Activated CD4-positive, alpha-beta T cell treated with anti-CD3 and anti-CD28 coated beads for 48 hours (primary cell): ENCODE data around the gene H19.

Experiments used
- DNase-seq: peaks from one replicate; pipeline ENCODE4 v3.0.0-alpha.2; 2020

H19 gene

DNA sequence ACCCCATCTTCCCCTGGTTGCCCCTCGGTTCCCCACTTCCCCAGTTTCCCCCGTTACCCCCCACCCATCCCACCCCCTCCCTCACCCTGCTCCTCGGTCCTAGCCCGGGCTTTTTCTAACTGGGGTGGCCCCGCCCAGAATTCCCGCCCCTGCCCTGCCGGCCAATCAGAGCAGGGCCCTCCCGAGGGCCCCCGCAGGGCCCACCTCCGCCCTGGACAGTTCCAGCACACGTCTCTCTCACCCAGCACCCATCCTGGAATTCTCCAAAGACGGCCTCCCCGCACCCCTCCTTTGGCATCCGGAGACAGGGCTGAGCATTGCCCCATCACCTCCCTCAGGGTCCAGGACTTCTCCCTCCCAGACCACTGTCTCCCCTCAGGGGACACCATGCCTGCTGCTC is at the start of gene H19:
H19 (minus strand) TSS at position 88 of the 400 bp plus-strand sequence.
- no peak for DNase-seq

DNA sequence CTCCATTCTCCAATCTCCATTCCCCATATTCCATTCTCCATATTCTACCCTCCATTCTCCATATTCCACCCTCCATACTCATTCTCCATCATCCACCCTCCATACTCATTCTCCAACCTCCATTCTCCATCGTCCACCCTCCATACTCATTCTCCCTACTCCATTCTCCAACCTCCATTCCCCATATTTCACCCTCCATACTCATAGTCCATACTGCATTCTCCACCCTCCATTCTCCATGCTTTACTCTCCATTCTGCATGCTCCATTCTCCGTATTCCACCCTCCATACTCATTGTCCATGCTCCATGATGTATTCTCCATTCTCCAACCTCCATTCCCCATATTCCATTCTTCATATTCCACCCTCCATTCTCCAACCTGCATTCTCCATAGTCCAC is 44.3 kb upstream of the H19 start:
- no peak for DNase-seq

DNA sequence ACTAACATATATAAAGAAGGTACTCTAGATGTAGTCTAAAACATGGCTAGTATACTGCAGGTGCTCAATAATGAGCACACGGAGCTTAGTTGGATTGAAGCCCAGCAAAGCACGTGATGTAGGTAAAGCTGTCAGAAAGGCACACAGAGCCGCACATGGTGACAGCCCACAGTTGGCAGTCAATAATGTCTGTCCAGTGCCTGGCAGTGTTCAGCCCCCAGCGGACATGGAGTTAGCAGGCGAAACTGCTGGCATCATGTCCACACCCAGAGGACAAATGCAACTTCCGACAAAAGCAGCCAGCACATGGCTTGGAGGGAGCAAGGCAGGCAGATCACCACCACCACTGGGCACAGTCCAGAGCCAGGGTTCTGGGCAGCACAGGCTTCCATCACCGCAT is 43.5 kb upstream of the H19 start:
- DNase-seq = no peak

DNA sequence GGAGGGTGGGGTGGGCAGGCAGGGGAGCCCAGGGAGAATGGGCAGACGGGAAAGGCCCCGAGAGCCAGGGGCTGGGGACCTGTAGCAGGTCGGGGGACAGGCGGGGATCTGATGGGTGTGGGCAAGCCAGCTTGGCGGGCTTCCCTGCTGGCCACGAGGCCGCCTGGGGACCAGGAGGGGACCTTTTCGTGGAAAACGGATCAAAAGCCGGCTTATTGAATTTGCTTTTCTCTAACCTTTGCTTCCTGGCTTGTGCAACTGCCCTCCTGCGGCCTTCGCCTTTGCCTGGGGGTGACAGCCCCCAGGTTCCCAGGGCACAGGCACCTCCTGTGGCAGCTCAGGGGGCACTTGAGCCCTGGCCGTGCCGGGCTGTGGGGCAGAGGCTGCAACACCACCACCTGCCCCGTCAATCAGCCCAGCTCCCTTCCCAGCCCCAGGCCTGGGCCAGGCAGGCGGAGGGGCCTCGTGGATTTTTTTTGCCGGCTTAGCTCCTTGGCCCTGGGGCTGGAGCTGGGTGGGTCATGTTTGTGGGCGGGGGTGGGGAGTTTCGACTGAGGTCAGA is 41.6 kb upstream of the H19 start:
- no peak for DNase-seq

DNA sequence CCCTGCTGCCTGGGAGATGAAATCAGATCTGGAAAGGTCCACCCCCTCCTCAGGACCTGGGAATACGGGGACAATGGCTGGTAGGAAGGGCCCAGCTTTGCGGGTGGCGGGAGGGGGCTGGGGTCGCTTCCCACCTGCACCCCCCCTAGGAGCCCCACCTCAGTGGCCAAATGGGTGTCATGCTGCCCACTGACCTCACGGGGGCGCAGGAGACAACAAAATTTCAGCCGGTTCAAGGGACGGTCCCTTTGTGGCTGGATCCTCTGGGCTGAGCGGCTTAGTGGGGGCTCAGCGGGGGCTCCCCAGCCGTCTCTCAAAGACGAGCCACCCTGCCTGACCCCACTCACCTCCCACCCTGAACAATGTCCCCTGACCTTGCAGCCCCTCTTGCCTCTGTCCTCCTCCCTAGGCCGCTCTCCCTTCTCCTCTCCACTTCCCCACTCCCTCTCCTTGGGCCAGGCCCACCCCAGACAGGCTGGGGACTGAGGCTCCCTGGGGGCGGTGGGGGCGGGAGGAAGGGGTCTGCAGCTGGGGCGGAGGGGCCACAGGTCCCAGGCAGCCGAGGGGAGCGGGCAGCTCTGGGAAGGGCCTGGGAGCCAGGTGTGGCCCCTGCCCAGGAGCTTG is 39.3 kb upstream of the H19 start:
- no peak for DNase-seq

DNA sequence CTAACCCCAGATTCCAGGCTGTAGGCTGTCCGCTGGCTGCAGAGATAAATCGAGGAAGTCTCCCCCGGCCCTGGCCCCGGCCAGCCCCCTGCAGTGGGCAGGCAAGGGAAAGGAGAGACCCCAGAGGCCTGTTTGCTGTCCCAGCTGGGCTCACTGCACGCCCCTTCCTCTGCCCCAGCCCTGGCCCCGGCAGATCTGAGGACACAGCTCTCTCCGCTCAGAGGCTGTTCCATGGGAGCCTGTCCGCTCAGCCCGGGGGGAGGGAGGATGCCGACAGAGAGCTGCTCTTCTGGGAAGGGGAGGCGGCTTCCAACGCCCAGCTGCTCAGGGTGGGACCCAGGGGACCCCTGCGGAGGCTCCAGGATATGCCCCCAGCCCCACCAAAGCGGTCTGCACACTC is 37.7 kb upstream of the H19 start:
- no peak for DNase-seq

DNA sequence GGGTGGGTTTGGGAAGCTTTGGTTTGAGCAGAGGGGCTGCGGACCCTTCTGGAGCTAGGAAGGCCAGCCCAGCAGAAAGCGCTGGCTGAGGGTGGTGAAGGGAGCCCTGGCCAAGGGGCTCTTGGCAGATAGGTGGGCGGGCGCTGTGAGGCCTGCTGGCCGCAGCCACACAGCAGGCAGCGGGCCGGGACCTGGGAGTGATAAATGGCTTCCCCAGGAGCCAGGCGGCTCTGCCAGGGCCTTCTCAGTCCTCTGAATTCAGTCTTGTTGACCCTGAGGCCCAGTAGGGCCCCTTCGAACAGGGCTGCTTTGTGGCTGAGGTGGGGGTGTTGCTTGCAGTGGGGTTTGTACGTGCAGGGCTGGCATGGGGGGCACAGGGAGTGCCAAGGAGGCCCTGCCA is 33.4 kb upstream of the H19 start:
- no peak for DNase-seq

DNA sequence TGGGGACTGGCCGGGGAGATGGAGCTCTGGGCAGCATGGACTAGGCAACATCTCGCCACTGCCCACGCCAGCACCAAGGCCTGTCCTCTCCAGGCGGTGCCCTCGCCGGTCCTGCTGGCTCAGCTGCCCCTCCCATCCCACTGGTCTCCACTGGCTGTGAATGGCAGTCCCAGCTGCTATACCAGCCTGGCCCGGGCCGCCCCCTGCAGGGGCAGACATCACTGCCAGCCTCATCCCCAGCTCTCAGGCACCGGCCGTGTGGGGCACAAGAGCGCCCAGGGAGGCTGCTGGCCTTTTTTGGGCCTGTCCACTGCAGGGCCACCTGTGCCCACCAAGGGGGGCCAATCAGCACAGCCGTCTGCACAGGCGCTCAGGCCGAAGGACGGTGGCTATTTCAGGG is 30.1 kb upstream of the H19 start:
- DNase-seq = no peak

DNA sequence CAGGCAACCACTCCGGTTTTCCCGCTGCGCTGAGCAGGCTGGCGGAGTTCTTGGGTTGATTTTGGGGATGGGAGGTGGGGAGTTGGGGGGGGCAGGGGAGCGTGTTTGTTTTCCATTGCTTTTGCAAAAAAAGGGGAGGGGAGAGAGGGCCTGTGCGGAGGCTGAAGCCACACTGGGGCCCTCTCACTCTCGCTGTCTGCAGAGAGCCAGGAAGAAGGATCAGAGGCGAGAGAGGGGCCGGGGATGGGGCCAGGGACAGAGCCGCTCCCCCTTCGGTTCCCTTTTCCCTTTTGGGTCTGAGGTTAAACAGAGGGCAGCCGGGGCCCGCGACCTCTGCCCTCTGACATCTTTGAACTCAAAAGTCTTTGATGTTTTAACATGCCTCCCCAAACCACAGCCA is 17.4 kb upstream of the H19 start:
- DNase-seq = no peak

DNA sequence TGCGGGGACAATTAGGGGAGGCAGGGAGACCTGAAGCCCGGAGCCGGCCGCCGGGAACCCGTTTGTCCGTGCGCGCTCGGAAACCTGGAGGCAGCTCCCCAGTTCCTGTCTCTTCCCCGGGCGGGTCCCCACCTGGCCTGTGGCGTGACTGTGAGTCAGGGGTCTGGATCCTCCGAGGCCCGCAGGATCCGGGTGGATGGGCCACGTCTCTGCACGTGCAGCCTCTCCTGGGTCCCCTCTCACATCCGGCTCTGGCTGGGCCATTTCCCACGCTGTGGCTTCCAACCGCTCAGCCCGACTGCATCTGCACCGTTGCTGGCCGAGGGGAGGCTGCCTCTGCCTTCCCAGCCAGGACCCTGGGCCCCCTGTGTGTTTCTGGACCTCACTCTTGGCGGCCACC is 14.8 kb upstream of the H19 start:
- DNase-seq = no peak

DNA sequence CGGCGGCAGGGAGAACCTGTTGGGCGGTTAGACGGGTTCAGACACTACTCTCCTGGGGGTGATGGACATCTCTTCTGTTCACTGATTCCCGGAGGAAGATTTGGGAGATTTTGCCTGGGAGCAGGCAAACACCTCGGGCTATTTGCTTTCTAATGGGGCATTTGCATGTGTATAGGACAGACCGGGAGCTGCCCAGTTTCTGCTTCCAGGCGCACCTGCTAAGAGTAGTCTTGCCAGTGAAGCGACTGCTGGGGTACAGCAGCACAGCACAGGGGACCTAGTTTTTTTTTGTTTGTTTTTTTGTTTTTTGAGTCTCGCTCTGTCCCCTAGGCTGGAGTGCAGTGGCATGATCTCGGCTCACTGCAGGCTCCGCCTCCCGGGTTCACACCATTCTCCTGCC is 6.8 kb upstream of the H19 start:
- DNase-seq = no peak

DNA sequence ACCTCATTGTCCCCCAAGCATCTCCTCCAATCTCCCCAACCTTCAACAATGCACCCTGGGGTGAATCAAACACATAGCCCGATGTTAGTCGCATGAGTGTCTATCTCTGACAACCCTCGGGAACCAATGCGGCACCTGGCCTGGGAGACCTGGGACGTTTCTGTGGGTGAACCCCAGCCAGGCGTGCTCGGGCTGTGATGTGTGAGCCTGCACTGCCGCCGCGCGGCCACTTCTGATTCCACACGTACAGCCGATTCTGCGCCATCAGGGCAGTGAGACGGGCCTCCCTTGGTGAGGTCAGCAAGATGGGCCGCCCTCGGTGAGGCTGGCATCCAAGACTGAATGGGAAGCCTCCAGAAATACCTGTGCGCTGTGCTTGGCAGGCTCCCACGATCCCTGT is 5.2 kb upstream of the H19 start:
- DNase-seq = no peak

DNA sequence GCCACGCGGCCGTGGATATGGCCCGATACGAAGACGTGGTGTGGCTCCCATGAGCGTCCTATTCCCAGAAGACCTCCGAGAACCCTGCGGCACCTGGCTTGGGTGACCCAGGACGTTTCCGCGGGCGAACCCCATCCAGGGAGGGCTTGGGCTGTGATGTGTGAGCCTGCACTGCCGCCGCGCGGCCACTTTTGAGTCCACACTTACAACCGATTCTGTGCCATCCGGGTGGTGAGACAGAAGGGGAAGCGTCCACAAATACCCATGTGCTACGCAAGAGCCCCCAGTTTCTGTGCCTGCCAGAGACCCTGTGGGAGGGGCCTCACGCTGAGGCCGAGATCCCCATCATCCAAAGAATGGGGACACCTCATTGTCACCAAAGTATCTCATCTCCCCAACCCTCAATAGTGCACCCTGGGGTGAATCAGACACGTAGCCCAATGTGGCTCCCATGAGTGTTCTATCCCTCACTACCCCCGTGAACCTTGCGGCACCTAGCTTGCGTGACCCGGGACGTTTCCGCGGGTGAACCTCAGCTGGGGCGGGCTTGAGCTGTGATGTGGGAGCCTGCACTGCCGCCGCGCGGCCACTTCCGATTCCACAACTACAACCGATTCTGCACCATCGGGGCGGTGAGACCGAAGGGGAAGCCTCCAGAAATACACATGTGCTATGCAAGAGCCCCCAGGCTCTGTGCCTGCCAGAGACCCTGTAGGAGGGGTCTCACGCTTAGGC is 4.6 kb upstream of the H19 start:
- no peak for DNase-seq

DNA sequence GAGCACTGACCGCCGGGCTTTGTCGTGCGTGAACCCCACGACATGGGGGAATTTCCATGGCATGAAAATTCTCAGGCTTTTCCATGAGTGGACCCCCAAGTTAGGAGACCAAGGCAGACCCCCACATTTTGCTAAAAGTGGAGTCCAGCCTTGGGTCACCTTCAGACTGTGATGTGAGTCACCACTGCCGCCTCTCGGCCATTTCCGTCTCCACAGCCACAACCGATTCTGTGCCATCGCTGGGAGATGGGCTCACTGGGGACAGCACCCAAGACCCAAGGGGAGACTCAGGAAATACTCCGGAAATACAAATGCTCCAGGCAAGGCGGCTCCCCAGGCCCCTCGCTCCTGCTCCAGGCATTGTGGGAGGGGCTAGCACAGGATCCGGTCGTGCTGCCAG is 1.2 kb upstream of the H19 start:
- DNase-seq = no peak

DNA sequence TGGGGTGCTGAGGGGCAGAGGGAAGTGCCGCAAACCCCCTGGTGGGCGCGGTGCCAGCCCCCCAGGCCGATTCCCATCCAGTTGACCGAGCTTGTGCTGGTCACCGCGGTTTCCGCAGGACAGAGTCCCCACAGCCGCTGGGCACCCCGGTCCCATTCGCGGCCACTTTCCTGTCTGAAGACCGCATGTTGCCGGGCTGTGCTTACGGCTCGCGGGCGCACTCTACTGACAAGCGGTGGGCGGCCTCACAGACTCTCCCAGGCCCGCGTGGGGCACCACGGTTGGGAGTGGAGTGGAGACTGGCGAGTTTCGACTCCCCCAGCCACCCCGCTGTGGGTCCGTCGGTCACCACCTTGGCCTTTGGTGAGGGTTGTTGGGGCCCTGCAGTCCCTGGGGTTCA is 648 bp upstream of the H19 start:
- no peak for DNase-seq

DNA sequence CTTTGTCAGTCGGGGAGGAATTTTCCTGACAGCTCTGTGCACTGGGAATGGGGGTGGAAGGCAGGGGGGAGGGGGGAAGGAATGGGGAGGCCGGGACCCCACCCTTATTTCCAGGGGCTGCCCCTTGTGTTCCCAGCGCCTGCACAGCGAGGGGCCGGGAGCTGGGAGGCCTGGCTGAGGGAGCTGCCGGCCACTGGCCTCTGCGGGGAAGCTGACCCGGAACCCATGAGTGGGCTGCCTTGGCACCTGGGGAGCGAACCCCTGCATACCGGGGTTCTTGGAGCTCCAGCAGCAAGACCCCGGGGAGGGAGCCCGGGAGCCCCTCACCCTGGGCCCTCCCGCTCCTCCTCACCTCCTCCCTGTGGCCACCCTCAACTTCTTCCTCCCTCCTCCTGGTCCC is 3.5 kb downstream of the H19 start:
- DNase-seq = no peak

DNA sequence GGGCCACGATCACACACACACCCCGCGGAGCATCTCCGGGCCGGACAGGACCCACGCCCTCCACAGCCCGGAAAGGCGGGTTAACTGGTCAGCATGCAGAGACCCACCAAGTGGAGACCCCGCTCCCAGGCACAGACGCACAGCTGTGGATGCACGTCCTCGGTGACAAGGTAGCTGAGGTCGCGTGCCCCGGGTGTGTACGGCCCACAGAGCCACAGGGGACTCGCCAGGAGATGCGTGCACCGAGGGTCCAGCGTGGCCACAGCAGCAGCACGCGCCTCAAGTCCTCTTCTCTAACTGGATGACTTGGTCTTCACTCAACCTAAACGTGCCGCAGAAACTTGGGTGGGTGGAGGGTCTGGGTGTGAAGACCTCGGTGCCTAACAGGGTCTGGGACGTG is 5.5 kb downstream of the H19 start:
- no peak for DNase-seq

DNA sequence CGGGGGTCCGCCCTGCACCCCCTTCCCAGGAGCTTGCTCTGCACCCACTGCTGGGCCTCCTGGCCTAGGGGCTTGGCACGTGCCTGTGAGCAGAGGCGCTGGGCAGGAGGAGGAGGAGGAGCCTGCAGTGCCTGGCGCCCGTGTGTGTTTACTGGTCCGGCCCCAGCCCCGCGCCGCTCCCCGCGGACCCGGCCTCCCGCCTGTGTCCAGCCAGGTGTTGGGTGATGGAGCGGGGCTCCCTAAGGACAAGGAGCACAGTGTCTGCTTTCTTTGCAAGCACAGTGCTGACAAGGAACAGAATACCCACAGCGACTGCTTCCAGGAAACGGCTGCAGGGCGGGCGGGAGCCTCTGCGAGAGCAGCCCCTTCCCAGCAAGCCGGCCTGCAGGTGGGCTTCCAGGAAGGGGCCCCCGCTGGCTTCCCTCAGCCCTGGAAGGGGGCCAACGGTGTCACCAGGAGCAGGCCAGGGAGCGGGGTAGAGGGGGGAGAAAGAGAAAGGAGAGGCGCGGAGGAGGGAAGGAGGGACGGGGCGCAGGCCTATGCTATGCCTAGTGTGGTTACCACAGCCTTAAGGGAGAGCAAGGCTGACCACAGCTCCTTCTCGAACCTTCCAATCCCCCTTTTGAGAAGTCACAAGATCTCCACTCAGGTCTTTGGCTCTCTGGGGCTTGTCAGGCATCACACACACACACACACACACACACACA is 6.6 kb downstream of the H19 start:
- DNase-seq = no peak

DNA sequence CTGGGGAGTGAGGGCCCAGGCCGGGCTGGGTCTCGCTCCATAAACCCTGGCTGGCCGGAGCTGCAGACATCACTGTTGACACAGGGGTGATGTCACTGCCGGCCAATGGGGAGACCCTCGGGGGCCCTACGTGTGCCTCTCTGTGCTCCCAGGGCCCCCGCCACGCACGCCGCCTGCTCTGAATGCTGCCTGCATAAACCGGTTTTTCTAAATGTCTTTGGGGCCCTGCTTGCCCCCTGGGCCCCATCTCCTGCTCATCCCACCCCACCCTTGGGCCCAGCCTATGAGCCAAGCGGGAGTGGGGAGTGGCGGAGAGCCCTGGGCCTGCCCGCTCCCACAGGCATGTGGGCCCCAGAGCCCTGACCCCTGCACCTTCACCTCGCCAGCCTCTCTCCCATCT is 7.7 kb downstream of the H19 start:
- DNase-seq = no peak

DNA sequence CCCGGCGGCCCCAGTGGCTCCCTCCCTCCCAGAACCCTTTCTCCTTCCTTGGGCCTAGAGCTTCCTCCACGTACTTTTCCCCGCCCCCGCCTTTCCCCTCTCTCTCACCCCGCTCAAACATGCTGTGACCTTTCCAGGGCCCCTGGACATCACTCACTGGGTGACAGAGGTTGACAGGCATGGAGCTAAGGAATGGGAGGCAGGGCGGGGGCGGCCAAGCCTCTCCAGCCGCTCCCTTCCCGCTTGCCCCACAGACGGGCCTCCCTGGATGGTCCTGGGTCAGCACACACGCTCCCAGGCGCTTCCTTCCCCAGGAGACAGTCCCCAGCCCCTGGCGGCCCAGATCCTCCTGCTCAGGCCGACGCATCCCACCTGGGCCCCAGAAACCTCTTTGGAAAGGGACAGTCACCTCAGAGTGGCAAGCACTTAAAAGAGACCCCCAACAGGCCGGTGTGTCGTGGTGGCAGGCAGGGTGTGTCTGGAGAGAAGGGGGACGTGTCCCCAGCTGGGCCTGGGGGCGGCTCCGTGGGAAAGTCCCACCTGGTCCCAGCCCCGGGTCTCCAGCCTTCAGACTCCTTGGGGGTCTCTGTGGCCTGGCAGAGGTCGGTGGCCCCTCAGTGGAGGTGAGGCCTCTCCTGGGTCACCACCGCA is 8.8 kb downstream of the H19 start:
- no peak for DNase-seq

DNA sequence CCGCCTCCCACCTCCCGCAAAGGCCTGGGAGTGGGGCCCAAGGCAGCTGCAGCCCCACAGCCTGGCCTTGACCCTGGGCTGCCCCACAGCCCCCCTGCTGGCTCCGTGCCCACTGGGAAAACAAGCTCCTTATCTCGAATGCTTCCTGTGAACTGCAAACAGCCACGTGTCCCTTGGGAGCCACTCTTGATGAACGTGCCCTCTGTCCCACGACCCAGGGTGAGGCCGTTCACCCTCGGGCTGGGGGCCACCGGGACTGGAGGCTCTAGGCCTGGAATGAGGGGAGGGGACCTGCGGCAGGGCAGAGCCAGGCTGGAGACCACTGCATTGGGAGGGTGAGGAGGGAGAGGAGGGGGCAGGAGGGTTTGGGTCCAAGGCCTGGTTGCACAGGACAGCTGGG is 9.5 kb downstream of the H19 start:
- no peak for DNase-seq

DNA sequence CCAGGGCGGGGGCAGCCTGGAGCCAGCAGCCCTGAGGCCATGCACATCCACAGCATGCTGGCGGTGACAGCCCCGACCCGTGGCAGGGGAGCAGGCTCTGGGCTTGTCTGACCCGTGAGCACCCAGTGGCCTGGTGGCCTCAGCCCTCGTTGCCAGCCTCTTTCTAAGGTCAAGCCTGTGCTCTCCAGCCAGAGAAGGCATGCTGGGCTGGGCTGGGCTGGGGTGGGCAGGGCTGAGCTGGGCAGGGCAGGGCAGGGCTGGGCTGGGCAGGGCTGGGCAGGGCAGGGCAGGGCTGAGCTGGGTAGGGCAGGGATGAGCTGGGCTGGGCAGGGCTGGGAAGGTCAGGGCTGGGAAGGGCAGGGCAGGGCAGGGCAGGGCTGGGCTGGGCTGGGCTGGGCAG is 10.6 kb downstream of the H19 start:
- DNase-seq = no peak

DNA sequence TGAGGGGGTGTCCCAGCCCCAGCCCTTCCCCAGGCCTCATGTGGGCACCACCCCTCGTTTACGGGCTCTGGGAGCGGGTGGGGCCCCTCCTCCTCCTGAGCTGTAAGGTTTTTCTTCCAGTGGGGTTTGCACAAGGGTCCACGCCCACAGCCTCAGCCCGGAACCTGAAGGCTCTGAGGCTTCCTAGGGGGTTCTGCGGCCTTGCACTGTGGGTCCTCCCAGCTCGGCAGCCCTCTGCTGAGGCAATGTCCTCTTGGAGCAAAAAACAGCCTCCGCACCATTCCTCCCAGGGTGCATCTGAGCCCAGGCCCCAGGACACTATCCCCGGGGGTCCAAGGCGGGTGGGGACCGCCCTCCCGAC is 14.1 kb downstream of the H19 start:
- no peak for DNase-seq
